Stomach (tissue), 4 donors: Measurements from ENCODE around the gene OR51B2.

ENCODE experiments used
- CTCF ChIP-seq, 7 experiments: fragments of 450-650 bp in 4 of 7; fragments of 200-600 bp in 3 of 7; sonication (generic) in 3 of 7; IDR thresholded peaks; one replicate each; pipeline ENCODE4 v1.5.1; 2016 to 2019; ENCODE audit warnings: antibody characterized with exemption in 7 of 7, control low read depth in 2 of 7, mild to moderate bottlenecking in 1 of 7
- POLR2A ChIP-seq, 4 donors: fragments of 450-650 bp; IDR thresholded peaks; one replicate each; pipeline ENCODE4 v1.6.1; 2016; ENCODE audit warnings: antibody characterized with exemption in 4 of 4, control low read depth in 2 of 4, mild to moderate bottlenecking in 1 of 4, moderate library complexity in 1 of 4

GRCh38 chr11:5283086-5283485, 41.0 kb downstream of the OR51B2 start:
- TF ChIP-seq CTCF (IDR thresholded peaks at IDR 0.05) (no peak), POLR2A (IDR thresholded peaks at IDR 0.05) (no peak)
